Motor neuron (in vitro differentiated cells): Measurements from ENCODE around the gene SMURF2. TPM values are rescaled to one million over a fixed set of nuclear protein-coding genes. Genes with fewer than 3 reads are reported as not detected.

Source experiments
- ATAC-seq, 8 experiments: fragments of 200-7000 bp; cut with Tn5 transposase; replicated peaks in 6 of 8; 2 replicates each; pipeline ENCODE4 v1.8.0; 2021; ENCODE audit warnings: mild to moderate bottlenecking in 8 of 8, moderate library complexity in 8 of 8
- H3K27ac ChIP-seq, 2 donors: fragments of 250-450 bp; sonication (Bioruptor Pico); 2 replicates each; pipeline ENCODE4 v1.9.0; 2021; ENCODE audit warnings: antibody characterized with exemption in 2 of 2, mild to moderate bottlenecking in 2 of 2, moderate library complexity in 1 of 2
- H3K4me1 ChIP-seq, 2 donors: fragments of 250-450 bp; sonication (Bioruptor Pico); replicated peaks in 1 of 2; 2 replicates each; pipeline ENCODE4 v1.6.1; 2021; ENCODE audit warnings: antibody characterized with exemption in 2 of 2, mild to moderate bottlenecking in 2 of 2, moderate library complexity in 1 of 2
- H3K4me3 ChIP-seq, 5 donors: fragments of 250-450 bp; sonication (Bioruptor Pico); 2 replicates each; pipeline ENCODE4 v1.9.0; 2021; ENCODE audit warnings: antibody characterized with exemption in 5 of 5, mild to moderate bottlenecking in 5 of 5, moderate library complexity in 4 of 5
- WGBS, 10 experiments: fragments of 450-650 bp; shearing (Covaris generic); methylation state at CpG; one replicate each; pipeline ENCODE4 v1.0.0; 2022; 5-methylcytosine and 5-hydroxymethylcytosine counted together
- in situ Hi-C, 9 experiments: fragments of 400-800 bp; cut with MboI; loops; one replicate each; pipeline ENCODE4 v1.15.0; 2021; ENCODE audit warnings: low sequenced_read_pairs in 9 of 9, low pct_unique_long_range_greater_than_20kb in 2 of 9; ENCODE audit not compliant: unreplicated experiment in 9 of 9
- total RNA-seq, 8 experiments: library from RNA; unstranded; fragments of 300-600 nt; gene quantifications; 2 replicates each; pipeline versions ENCODE4 v1.2.3 to v1.2.4, GENCODE V29; 2022

Gene SMURF2
- total RNA-seq, 8 experiments from 2014 or later = 15.5 to 35.6 (median 19.1) TPM

GRCh38 chr17:64565563-64565962 lies 96.5 kb downstream of the SMURF2 start:
- in situ Hi-C loops = loop anchor here in 1 of 9 experiments (25.0 kb wide), 1 partner anchor 172 kb away; no protein-coding TSS in a partner anchor

DNA sequence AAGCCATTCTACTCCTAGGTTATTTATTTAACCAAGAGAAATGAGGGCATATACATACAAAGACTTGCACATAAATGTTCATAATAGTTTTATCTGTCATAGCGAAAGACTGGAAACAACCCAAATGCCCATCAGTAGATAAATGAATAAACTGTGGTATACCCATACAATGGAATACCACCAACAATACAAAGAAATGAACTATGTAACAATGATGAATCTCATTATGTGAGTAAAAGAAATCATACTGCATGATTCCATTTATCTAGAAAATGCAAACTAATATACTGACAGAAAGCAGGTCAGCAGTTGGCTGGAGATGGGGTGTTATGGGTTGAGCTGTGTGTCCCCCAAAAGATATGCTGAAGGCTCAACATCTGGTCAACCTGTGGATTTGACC lies 98.0 kb downstream of the SMURF2 start:
- no peak overlapping the region for H3K4me3 ChIP-seq
- no peak overlapping the region for H3K27ac ChIP-seq
- WGBS, 10 experiments = 82 to 100% (median 100%) methylated on average over 1 of the region's 1 CpG; no CpG with 5 or more reads in 2 of the 10 experiments
- in situ Hi-C loops = loop anchor here in 1 of 9 experiments (25.0 kb wide), 1 partner anchor 173 kb away; no protein-coding TSS in a partner anchor
- ATAC-seq = no peak
- no peaks in the 10 kb centered on the region for H3K4me1 ChIP-seq

More at GRCh38 chr17:64565563-64565962, 96.5 kb downstream of the SMURF2 start:
- H3K4me3 ChIP-seq = no peak overlapping the region
- peak in 2 of 8 experiments; percentile 17 to 79 for ATAC-seq
- H3K4me1 ChIP-seq = no peaks in the 10 kb centered on the region
- no peak overlapping the region for H3K27ac ChIP-seq

DNA sequence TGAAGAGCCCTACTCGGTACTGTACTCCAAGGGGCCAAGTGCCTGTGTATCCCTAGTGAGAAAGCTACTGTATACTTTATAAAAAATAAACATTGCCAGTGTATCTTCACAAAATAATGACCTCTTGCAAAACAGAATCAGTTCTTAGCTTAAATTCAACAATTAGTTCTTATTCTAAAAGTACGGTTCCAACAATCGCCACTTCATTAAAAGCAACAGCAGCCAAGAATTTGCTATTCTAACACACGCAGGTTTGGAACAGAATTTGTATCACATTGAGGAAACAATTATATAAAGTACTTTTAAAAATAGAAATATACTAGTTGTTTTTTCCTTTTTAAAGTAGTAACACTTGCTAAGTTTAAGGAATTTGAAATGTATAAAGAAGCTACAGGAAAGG lies 106.8 kb downstream of the SMURF2 start:
- 57 to 100% (median 93%) methylated on average over 2 to 4 of the region's 4 CpGs; no CpG with 5 or more reads in 1 of the 10 experiments for WGBS, 10 experiments
- Histone ChIP-seq H3K4me3 (no peak overlapping the region), H3K27ac (no peak overlapping the region), H3K4me1 (no peaks in the 10 kb centered on the region)
- in situ Hi-C loops = loop anchor here in 1 of 9 experiments (25.0 kb wide), 1 partner anchor 182 kb away; no protein-coding TSS in a partner anchor
- no peak for ATAC-seq

GRCh38 chr17:64554028-64554637 lies 108.0 kb downstream of the SMURF2 start:
- Histone ChIP-seq H3K27ac (no peak overlapping the region), H3K4me1 (no peaks in the 10 kb centered on the region), H3K4me3 (no peak overlapping the region)
- no peak for ATAC-seq
- in situ Hi-C loops = loop anchor here in 1 of 9 experiments (25.0 kb wide), 1 partner anchor 183 kb away; no protein-coding TSS in a partner anchor

- H3K4me3 ChIP-seq = no peak overlapping the region
- no peaks in the 10 kb centered on the region for H3K4me1 ChIP-seq
- H3K27ac ChIP-seq = no peak overlapping the region
- in situ Hi-C loops = loop anchor here in 1 of 9 experiments (25.0 kb wide), 1 partner anchor 186 kb away; no protein-coding TSS in a partner anchor
- ATAC-seq = no peak
- 27 to 100% (median 83%) methylated on average over 1 to 5 of the region's 5 CpGs; no CpG with 5 or more reads in 1 of the 10 experiments for WGBS, 10 experiments
Measured at GRCh38 chr17:64551461-64551860, 110.6 kb downstream of the SMURF2 start.

DNA sequence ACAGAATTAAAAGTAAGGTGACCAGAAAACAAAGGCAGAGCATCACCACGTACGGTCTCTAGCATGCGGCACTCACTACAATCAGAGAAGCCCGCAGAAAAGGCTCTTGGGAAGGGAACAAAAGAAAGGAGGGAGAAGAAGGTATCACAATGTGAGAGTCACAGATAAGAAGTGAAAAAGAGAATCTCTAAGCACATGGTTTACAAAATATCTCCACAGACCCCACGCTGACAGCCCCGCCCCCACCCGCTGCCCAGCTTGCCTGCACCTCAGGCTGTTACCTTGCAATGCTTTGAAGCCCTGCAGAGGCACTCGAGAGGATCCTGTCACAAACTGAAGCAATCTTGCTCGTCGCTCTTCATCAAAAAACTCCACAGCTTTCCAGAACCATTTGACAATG lies 114.8 kb downstream of the SMURF2 start:
- 65 to 100% (median 88%) methylated on average over 1 to 10 of the region's 10 CpGs; no CpG with 5 or more reads in 3 of the 10 experiments for WGBS, 10 experiments
- Histone ChIP-seq H3K4me3 (no peak overlapping the region), H3K4me1 (no peaks in the 10 kb centered on the region), H3K27ac (no peak overlapping the region)
- in situ Hi-C loops = no loop called here
- no peak for ATAC-seq

DNA sequence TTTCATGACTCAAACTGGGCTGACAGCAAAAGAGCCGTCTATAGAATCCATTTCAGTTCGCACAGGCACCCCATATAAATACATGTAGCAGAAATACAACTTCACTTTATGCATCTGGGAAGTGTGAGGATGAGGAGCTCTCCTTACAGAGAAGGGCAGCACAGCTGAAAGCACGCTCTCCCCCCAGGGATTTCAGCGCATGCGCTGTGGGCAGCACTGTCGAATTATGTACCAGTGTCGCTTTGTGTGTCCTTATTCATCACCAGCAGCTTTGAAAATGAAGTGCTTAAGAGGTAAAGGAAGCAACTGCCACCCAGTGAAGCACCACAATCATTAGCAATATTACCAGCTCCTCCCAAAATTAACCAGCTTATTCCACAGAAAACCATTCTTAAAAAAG lies 115.4 kb downstream of the SMURF2 start:
- no peak for ATAC-seq
- WGBS, 10 experiments = 63 to 97% (median 76%) methylated on average over 2 to 6 of the region's 7 CpGs; no CpG with 5 or more reads in 3 of the 10 experiments
- H3K4me1 ChIP-seq = no peaks in the 10 kb centered on the region
- in situ Hi-C loops = no loop called here
- no peak overlapping the region for H3K4me3 ChIP-seq
- H3K27ac ChIP-seq = no peak overlapping the region

GRCh38 chr17:64544742-64545141 lies 117.4 kb downstream of the SMURF2 start:
- Histone ChIP-seq H3K4me1 (no peaks in the 10 kb centered on the region), H3K4me3 (no peak overlapping the region), H3K27ac (no peak overlapping the region)
- no peak for ATAC-seq
- WGBS, 10 experiments = 75 to 100% (median 93%) methylated on average over 1 to 2 of the region's 2 CpGs
- in situ Hi-C loops = no loop called here

- 75 to 100% (median 98%) methylated on average over 1 to 4 of the region's 5 CpGs; no CpG with 5 or more reads in 2 of the 10 experiments for WGBS, 10 experiments
- Histone ChIP-seq H3K4me3 (no peak overlapping the region), H3K4me1 (no peaks in the 10 kb centered on the region), H3K27ac (no peak overlapping the region)
- in situ Hi-C loops = no loop called here
- ATAC-seq = peak in 4 of 8 experiments; percentile 3 to 31 (median 17)
Measured at GRCh38 chr17:64540118-64540776, 121.9 kb downstream of the SMURF2 start.

DNA sequence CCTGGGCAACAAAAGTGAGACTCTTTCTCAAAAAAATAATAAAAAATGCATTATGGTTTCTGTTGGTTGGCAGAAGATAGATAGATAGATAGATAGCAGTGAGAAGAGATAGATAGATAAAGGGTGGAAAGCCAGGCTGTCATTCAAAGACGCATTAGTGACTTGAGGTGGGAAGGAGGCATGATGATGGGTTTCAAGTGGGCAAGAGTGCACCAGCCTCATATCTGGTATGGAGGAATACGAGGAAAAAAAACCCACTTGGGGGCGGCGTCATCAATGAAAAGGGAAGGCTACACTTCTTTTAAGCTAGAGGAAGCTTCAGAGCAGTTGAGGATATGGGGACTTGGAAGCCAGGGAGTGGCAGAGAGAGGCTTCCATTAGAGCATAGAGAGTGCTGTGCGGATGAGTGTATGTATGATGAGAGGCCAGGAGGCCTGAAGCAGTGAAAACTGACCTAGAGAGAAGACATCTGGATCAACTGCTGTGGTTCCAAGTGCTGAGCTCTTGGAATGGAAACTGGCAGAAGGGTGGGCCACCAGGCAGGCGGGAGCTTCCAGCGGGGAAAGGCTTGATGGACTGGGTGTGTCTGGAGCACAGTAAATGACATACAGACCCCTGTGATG lies 123.5 kb downstream of the SMURF2 start:
- H3K4me3 ChIP-seq = no peak overlapping the region
- H3K4me1 ChIP-seq = no peaks in the 10 kb centered on the region
- peak in 5 of 8 experiments; percentile 7 to 43 (median 18) for ATAC-seq
- in situ Hi-C loops = no loop called here
- no peak overlapping the region for H3K27ac ChIP-seq
- WGBS, 10 experiments = 46 to 100% (median 95%) methylated on average over 1 to 7 of the region's 7 CpGs

DNA sequence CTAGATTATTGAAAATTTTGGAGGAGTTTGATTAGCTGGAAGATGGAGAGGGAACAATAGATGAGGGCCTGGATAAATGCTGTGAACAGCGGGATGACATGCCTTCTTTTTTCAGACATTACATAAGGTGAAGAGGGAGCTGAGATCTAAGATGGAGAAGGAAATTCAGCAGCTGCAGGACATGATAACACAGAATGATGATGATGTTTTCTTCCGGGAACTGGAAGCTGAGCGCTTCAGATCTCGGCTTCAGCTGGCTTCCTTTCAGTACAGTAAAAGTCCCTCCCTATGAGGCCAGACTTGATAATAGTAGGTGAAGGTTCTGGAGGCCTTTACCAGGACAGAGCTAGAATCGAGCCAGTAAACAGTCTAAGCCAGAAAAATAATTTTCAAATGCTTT lies 124.6 kb downstream of the SMURF2 start:
- H3K27ac ChIP-seq = no peak overlapping the region
- H3K4me1 ChIP-seq = no peaks in the 10 kb centered on the region
- ATAC-seq = no peak
- WGBS, 10 experiments = 77 to 97% (median 92%) methylated on average over 1 to 5 of the region's 5 CpGs
- in situ Hi-C loops = no loop called here
- H3K4me3 ChIP-seq = no peak overlapping the region

DNA sequence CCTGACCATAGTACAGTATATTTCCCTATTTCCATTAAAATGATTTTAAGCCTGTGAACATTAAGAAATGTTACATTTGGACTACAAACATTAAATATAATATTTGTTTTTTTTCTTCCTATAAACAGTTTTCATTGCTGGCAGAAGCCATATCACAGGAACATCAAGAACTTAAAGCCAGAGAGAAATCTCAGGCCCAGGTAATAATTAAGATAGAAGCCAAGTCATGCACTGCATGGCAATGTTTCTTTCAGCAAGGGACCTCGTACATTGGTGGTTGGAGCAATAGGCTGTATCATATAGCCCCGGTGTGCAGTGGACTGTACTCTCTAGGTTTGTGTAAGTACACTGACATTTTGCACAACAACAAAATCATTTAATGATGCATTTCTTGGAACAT lies 125.2 kb downstream of the SMURF2 start:
- 17 to 100% (median 96%) methylated on average over 1 to 2 of the region's 2 CpGs; no CpG with 5 or more reads in 3 of the 10 experiments for WGBS, 10 experiments
- Histone ChIP-seq H3K4me1 (no peaks in the 10 kb centered on the region), H3K4me3 (no peak overlapping the region), H3K27ac (no peak overlapping the region)
- ATAC-seq = no peak
- in situ Hi-C loops = no loop called here

DNA sequence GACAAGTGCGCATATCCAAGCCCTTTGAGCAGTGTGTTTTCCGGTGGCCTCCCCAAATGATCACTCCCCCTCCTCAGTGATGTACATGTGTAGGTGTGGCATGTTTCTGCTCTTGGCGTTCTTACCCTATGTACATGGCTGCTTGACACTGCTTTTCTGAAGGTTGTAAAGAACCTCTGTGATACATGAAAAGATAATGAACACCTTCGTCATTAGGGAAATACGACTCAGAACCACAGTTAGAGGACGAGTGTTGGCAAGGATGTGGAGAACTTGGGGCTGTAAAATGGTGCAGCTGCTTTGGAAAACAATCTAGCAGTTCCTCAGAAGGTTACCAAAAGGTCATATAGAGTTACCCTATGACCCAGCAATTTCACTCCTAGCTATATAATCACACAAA lies 126.8 kb downstream of the SMURF2 start:
- H3K4me3 ChIP-seq = no peak overlapping the region
- WGBS, 10 experiments = 60 to 100% (median 89%) methylated on average over 1 to 5 of the region's 6 CpGs; no CpG with 5 or more reads in 2 of the 10 experiments
- H3K4me1 ChIP-seq = no peaks in the 10 kb centered on the region
- in situ Hi-C loops = no loop called here
- ATAC-seq = no peak
- H3K27ac ChIP-seq = no peak overlapping the region
